ENCODE data around the gene DOCK4.

DOCK4 gene

DNA sequence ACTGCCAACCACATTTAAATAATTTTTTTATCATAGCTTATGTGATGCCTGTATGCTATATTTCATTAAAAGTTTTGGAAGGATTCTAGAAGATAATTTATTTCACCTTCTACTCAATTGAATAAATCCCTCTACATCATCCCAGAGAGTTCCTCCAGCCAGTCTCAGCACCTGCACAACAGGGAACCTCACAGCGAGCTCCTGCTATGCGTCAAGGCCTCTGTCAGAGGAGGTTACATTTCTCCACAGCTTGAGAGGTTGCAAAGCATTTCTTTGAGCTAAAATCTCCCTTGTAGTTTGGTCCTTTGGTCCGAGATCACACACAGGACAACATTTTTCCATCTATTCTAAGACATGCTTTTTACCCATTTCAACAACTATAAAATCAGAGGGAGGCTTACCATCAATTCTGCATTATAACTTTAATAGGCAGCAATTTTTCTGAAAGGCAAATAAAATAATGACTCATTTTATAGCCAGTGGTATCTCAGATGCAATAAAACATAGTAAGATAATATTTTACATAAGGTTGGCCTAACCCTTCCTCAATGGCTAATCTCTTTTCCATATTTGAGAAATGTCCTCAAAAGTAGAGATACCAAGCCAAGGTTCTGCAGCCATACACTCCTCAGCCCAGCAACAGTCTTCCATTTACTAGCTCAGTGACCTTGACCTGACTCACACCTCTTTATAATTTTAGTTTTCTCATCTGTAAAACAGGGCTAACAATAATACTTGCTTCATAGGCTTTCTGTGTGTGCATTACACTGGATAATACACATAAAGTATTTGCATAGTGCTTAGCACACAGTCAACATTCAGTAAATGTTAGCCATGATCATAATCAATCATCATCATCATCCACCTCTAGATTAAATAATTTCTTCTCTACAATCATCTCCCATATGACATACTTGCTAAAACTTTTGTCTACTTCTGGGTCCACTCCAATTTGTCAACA lies 68.8 kb downstream of the DOCK4 start:
- H3K9ac ChIP-seq (ENCODE audit: low read length in 5 of 5): no peak overlapping the region
- H3K36me3 ChIP-seq (ENCODE audit: control insufficient read depth in 5 of 5, insufficient read depth in 5 of 5, low read length in 5 of 5): no peaks in the 10 kb centered on the region
- H3K9me3 ChIP-seq (ENCODE audit: control insufficient read depth in 5 of 5, low read length in 5 of 5): no peaks in the 10 kb centered on the region
- peaks cover 0 to 28% (median 0%) of the 10 kb centered on the region in 5 donors for H3K4me1 ChIP-seq (ENCODE audit: control insufficient read depth in 5 of 5, insufficient read depth in 5 of 5, low read length in 5 of 5)
- no peak overlapping the region for H3K27ac ChIP-seq (ENCODE audit: low read depth, low read length)
- H3K4me3 ChIP-seq (ENCODE audit: low read depth in 1 of 5, low read length in 5 of 5): no peak overlapping the region
- no peaks in the 10 kb centered on the region for H3K27me3 ChIP-seq (ENCODE audit: control insufficient read depth in 5 of 5, insufficient read depth in 4 of 5, low read length in 5 of 5)

DNA sequence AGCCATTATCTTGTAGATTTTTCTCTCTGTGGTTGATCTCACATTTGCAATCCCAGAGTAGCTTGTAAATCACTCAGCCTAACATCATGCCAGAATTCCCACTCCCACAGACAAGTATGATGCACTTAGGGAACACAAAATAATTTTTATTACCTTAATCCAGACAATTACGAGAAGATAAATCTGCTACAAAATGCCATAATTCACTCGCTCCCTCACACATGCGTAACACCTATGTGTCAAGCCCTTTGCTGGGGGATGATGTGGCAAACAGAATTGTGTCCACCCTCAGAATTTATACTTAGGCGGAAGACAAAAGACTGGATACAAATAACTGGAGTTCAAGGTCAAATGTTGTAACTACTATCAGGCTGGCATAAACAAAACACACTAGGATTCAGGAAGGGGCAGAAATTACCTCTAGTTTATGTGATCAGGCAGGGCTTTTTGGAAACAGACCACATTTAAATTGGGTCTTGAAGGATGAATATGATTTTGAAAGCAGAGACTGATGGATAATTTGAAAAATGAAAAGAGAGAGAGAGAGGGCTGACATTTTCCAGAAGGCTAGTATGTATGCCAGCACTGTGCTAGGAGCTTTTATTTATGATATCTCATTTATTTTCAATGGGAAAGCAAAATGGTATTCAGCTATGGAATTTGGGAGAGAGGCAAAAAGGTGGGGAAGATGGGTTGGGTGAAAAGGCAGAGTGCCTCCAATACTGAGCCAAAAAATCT lies 69.8 kb downstream of the DOCK4 start:
- H3K36me3 ChIP-seq (ENCODE audit: control insufficient read depth in 5 of 5, insufficient read depth in 5 of 5, low read length in 5 of 5): no peaks in the 10 kb centered on the region
- no peaks in the 10 kb centered on the region for H3K27me3 ChIP-seq (ENCODE audit: control insufficient read depth in 5 of 5, insufficient read depth in 4 of 5, low read length in 5 of 5)
- H3K4me1 ChIP-seq (ENCODE audit: control insufficient read depth in 5 of 5, insufficient read depth in 5 of 5, low read length in 5 of 5): peaks cover 0 to 31% (median 0%) of the 10 kb centered on the region in 5 donors
- H3K9ac ChIP-seq (ENCODE audit: low read length in 5 of 5): no peak overlapping the region
- H3K9me3 ChIP-seq (ENCODE audit: control insufficient read depth in 5 of 5, low read length in 5 of 5): no peaks in the 10 kb centered on the region
- peak overlapping the region; percentile 6 for H3K27ac ChIP-seq (ENCODE audit: low read depth, low read length)
- no peak overlapping the region for H3K4me3 ChIP-seq (ENCODE audit: low read depth in 1 of 5, low read length in 5 of 5)

DNA sequence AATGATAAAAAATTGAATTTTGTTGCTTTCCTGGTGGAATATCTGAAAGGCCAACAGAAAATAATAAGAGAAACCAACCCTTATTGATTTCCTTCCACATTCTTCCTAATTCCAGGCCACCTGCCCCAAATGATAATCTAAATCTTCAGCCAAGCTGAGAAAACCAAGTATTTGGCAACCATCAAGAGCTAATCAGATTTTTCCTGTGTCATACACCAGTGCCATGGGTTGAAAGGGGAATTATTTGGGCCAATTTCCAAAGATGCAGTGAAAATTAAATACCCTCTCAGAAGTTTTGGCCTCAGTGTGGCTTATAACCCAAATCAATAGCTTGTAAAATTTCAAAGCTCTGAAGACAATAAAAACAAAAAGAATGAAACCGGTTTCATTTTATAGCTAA lies 70.4 kb downstream of the DOCK4 start:
- Histone ChIP-seq H3K27me3 (ENCODE audit: control insufficient read depth in 5 of 5, insufficient read depth in 4 of 5, low read length in 5 of 5) (no peaks in the 10 kb centered on the region), H3K9ac (ENCODE audit: low read length in 5 of 5) (no peak overlapping the region), H3K9me3 (ENCODE audit: control insufficient read depth in 5 of 5, low read length in 5 of 5) (no peaks in the 10 kb centered on the region), H3K4me3 (ENCODE audit: low read depth in 1 of 5, low read length in 5 of 5) (no peak overlapping the region), H3K4me1 (ENCODE audit: control insufficient read depth in 5 of 5, insufficient read depth in 5 of 5, low read length in 5 of 5) (peaks cover 0 to 31% (median 0%) of the 10 kb centered on the region in 5 donors), H3K36me3 (ENCODE audit: control insufficient read depth in 5 of 5, insufficient read depth in 5 of 5, low read length in 5 of 5) (no peaks in the 10 kb centered on the region), H3K27ac (ENCODE audit: low read depth, low read length) (no peak overlapping the region)

DNA sequence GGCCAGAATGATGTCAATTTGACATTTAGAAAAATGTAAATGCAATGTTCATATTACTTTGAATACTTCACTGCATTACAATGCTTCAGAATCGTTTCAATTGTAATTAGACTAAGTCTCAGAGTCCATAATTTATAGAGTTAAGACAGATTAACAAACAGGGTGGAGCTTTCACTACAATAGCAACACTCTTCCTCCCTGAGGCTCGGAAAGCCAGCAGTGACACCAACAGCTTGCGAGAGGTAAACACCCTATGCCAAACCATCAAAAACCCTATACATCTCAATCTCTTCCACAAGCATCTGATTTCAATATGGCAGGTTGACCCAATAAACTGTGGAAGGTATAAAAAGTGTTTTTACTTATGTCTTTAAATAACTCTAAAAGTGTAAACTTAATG lies 72.2 kb downstream of the DOCK4 start:
- Histone ChIP-seq H3K27ac (ENCODE audit: low read depth, low read length) (no peak overlapping the region), H3K27me3 (ENCODE audit: control insufficient read depth in 5 of 5, insufficient read depth in 4 of 5, low read length in 5 of 5) (no peaks in the 10 kb centered on the region), H3K4me3 (ENCODE audit: low read depth in 1 of 5, low read length in 5 of 5) (no peak overlapping the region), H3K9me3 (ENCODE audit: control insufficient read depth in 5 of 5, low read length in 5 of 5) (no peaks in the 10 kb centered on the region), H3K4me1 (ENCODE audit: control insufficient read depth in 5 of 5, insufficient read depth in 5 of 5, low read length in 5 of 5) (peaks cover 0 to 39% (median 0%) of the 10 kb centered on the region in 5 donors), H3K9ac (ENCODE audit: low read length in 5 of 5) (no peak overlapping the region), H3K36me3 (ENCODE audit: control insufficient read depth in 5 of 5, insufficient read depth in 5 of 5, low read length in 5 of 5) (no peaks in the 10 kb centered on the region)

DNA sequence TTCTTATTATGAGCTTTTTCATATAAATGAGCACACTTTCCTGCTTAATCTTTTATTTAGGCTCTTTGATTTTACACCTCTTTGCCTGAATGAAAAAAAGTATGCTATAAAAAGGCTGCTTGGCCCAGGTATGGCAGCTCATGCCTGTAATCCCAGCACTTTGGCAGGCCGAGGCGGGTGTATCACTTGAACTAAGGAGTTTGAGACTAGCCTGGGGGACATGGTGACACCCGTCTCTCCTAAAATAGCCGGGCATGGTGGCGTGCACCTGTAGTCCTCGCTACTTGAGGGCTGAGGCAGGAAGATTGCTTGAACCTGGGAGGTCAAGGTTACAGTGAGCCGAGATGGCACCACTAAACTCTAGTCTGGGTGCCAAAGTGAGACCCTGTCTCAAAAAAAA lies 72.9 kb downstream of the DOCK4 start:
- H3K36me3 ChIP-seq (ENCODE audit: control insufficient read depth in 5 of 5, insufficient read depth in 5 of 5, low read length in 5 of 5): no peaks in the 10 kb centered on the region
- H3K27ac ChIP-seq (ENCODE audit: low read depth, low read length): no peak overlapping the region
- no peaks in the 10 kb centered on the region for H3K27me3 ChIP-seq (ENCODE audit: control insufficient read depth in 5 of 5, insufficient read depth in 4 of 5, low read length in 5 of 5)
- no peak overlapping the region for H3K4me3 ChIP-seq (ENCODE audit: low read depth in 1 of 5, low read length in 5 of 5)
- H3K9ac ChIP-seq (ENCODE audit: low read length in 5 of 5): no peak overlapping the region
- no peaks in the 10 kb centered on the region for H3K9me3 ChIP-seq (ENCODE audit: control insufficient read depth in 5 of 5, low read length in 5 of 5)
- peaks cover 0 to 40% (median 0%) of the 10 kb centered on the region in 5 donors for H3K4me1 ChIP-seq (ENCODE audit: control insufficient read depth in 5 of 5, insufficient read depth in 5 of 5, low read length in 5 of 5)

DNA sequence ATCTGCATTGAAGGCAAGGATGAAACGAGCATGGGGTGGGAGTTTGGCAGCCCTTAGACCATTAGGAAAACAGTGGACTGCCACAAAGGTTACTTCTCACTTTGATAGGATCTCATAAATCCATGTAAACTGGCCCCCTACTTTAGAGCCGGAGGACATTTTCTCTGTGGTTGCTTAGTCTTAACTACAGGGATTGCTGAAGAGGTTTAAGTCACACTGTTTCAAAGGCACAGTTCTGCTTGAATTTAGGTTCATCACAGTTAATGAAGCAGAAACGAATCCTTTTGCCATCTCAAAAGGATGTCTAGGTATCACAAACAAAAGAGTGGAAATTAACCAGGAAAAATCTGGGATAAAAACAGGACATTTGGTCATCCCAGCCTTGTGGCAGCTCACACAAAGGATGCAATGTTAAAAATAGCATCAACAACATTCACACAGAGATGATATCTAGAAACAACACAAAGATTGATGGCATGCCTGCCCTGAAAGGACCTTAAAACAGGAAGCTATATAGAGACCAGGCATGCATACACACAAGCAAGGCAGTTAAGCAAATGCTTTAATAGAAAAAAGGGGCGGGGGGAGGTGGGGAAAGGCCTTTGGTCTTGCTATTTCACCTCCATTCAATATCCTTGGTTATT lies 74.0 kb downstream of the DOCK4 start:
- Histone ChIP-seq H3K4me3 (ENCODE audit: low read depth in 1 of 5, low read length in 5 of 5) (no peak overlapping the region), H3K27ac (ENCODE audit: low read depth, low read length) (no peak overlapping the region)

DNA sequence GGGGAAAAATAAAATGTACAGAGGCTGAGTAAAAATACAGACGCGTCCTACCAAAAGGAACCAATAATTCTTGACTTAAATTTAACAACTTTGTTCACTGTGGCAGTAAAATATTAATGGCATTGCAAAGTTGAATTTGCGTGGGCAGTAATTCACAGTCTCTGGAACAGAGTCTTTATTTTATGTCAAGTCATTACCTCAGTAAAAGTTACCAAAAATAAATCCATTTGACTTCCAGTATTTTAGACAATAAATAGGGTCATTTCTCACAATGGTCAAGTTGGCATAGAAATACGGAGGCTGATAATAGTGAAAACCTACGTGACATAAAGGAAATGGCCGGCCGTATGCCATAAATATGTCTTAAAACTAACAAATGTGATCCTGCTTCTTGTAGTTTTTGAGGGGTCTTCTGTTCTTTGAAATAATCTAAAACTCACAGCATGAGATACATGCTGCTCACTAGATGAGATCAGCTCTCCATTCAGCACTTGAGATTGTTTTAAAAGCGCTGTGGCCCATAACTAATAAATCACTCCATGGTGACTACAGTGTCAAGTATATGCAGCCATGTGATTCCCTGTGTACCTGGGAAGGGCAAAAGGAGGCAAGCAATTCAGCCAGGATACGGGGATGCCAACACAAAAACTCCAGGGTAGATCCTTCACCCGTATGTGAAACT lies 75.3 kb downstream of the DOCK4 start:
- Histone ChIP-seq H3K4me1 (ENCODE audit: control insufficient read depth in 5 of 5, insufficient read depth in 5 of 5, low read length in 5 of 5) (peaks cover 0 to 30% (median 0%) of the 10 kb centered on the region in 5 donors), H3K9me3 (ENCODE audit: control insufficient read depth in 5 of 5, low read length in 5 of 5) (no peaks in the 10 kb centered on the region), H3K27me3 (ENCODE audit: control insufficient read depth in 5 of 5, insufficient read depth in 4 of 5, low read length in 5 of 5) (no peaks in the 10 kb centered on the region), H3K27ac (ENCODE audit: low read depth, low read length) (peak overlapping the region; percentile 4), H3K4me3 (ENCODE audit: low read depth in 1 of 5, low read length in 5 of 5) (no peak overlapping the region), H3K9ac (ENCODE audit: low read length in 5 of 5) (no peak overlapping the region), H3K36me3 (ENCODE audit: control insufficient read depth in 5 of 5, insufficient read depth in 5 of 5, low read length in 5 of 5) (no peaks in the 10 kb centered on the region)

More for the DNA sequence above, 74.0 kb downstream of the DOCK4 start:
- H3K4me1 ChIP-seq (ENCODE audit: control insufficient read depth in 5 of 5, insufficient read depth in 5 of 5, low read length in 5 of 5): peaks cover 0 to 40% (median 0%) of the 10 kb centered on the region in 5 donors
- no peaks in the 10 kb centered on the region for H3K27me3 ChIP-seq (ENCODE audit: control insufficient read depth in 5 of 5, insufficient read depth in 4 of 5, low read length in 5 of 5)
- no peaks in the 10 kb centered on the region for H3K9me3 ChIP-seq (ENCODE audit: control insufficient read depth in 5 of 5, low read length in 5 of 5)
- no peaks in the 10 kb centered on the region for H3K36me3 ChIP-seq (ENCODE audit: control insufficient read depth in 5 of 5, insufficient read depth in 5 of 5, low read length in 5 of 5)
- H3K9ac ChIP-seq (ENCODE audit: low read length in 5 of 5): no peak overlapping the region

DNA sequence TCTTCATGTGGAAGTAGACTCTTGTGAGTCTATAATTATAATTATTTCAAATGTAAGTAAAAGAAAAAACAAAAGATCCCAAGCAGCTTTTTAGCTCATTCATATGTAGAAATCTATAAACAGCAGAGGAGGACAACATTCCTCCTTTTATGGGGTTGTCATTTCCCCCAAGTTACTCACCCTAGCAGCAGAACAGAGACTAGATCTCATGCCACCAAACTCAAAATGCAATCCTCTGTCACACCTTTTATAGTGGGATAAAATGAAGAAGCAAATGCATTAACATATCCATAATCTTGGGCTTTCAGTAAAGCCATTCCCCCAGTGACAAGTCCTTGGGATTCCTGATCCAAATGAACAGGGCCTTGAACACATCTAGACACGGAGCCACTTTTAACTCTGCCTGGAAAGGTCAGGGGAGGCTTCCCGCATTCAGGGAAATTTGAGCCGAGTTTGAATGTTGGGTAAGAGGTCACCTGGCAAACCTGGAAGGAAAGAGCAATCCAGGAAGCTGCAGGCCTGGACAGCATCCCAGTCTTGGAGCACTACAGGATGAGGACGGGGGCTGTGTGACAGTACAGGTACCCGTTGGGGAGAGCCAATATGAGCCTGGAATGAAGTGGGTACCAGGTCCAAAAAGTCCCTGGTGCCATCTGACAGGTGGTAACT lies 76.4 kb downstream of the DOCK4 start:
- no peaks in the 10 kb centered on the region for H3K9me3 ChIP-seq (ENCODE audit: control insufficient read depth in 5 of 5, low read length in 5 of 5)
- H3K9ac ChIP-seq (ENCODE audit: low read length in 5 of 5): no peak overlapping the region
- H3K4me3 ChIP-seq (ENCODE audit: low read depth in 1 of 5, low read length in 5 of 5): no peak overlapping the region
- H3K27ac ChIP-seq (ENCODE audit: low read depth, low read length): peak overlapping the region; percentile 2
- H3K4me1 ChIP-seq (ENCODE audit: control insufficient read depth in 5 of 5, insufficient read depth in 5 of 5, low read length in 5 of 5): peaks cover 0 to 27% (median 0%) of the 10 kb centered on the region in 5 donors
- H3K27me3 ChIP-seq (ENCODE audit: control insufficient read depth in 5 of 5, insufficient read depth in 4 of 5, low read length in 5 of 5): no peaks in the 10 kb centered on the region
- no peaks in the 10 kb centered on the region for H3K36me3 ChIP-seq (ENCODE audit: control insufficient read depth in 5 of 5, insufficient read depth in 5 of 5, low read length in 5 of 5)
